PFSK-1 (cell line): Measurements from ENCODE around the gene KCNQ1.

Source experiments
- FOXP2 ChIP-seq: optimal IDR thresholded peaks from 2 replicates; pipeline ENCODE3; 2011; ENCODE audit warnings: borderline replicate concordance, control low read depth, inconsistent platforms; ENCODE audit not compliant: insufficient read depth; ENCODE audit errors: extremely low read length, extremely low read depth
- POLR2AphosphoS5 ChIP-seq: IDR thresholded peaks from 2 replicates; pipeline ENCODE4 v1.6.1; 2012; ENCODE audit warnings: low read depth, mild to moderate bottlenecking, control low read depth, low read length, moderate library complexity
- REST ChIP-seq, 2 experiments: IDR thresholded peaks; 2 replicates each; pipeline versions ENCODE4 v1.6.1 to v1.8.0; 2011 to 2012; ENCODE audit warnings: low read depth in 2 of 2, low read length in 2 of 2, control low read depth in 1 of 2, inconsistent platforms in 1 of 2, mild to moderate bottlenecking in 1 of 2, moderate library complexity in 1 of 2; ENCODE audit not compliant: insufficient read depth in 1 of 2
- SIN3A ChIP-seq: IDR thresholded peaks from 2 replicates; pipeline ENCODE4 v1.6.1; 2012; ENCODE audit warnings: mild to moderate bottlenecking, low read length, moderate library complexity, borderline replicate concordance; ENCODE audit not compliant: insufficient read depth
- TAF1 ChIP-seq: IDR thresholded peaks from 2 replicates; pipeline ENCODE4 v1.6.1; 2012; ENCODE audit warnings: low read length, control low read depth, borderline replicate concordance; ENCODE audit not compliant: insufficient read depth

KCNQ1 gene

GRCh38 chr11:2527621-2528291 is 82.9 kb downstream of the KCNQ1 start:
- no peak for TF ChIP-seq SIN3A
- no peak for TF ChIP-seq REST (IDR thresholded peaks at IDR 0.05; ENCODE audit: insufficient read depth in 1 of 2, low read depth in 2 of 2, low read length in 2 of 2)
- TF ChIP-seq POLR2AphosphoS5: no peak
- TF ChIP-seq TAF1: no peak
- TF ChIP-seq FOXP2: no peak

DNA sequence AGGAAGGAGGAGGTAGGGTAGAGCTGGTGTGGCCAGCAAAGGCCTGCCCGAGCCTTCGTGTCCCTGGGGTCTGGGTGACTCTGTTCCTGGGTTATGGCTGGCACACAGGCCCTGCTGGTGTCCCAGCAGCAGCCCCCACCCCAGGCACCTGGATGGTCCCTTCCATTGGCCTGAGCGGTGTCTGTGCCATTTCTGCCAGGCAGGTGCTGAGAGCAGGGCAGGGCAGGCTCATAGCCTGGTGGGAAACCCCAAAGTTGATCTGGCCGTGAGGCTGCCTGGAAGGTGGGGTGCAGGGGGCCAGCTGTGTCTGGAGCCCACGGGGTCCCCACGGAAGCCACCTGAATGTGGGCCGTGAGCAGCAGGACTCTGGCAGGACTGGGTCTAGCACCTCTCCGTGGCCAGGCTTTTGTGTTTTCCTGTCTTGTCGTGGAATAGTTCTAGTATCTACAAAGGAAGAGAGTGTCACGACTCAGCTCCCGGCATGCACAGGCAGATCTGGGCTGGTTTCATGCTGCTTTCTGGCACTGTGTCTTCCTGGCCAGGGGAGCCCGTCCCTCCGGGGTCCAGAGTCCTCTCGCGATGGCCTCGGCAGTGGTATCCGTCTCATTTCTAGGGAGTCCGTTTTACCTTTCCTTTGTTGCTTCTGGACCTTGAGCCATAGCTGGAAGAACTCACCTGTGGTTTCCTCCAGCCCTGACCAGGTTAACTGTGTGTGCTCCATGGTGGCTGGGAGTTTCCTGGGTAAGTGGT is 83.7 kb downstream of the KCNQ1 start:
- TF ChIP-seq FOXP2 (no peak), POLR2AphosphoS5 (no peak)

- no peak for TF ChIP-seq TAF1
These were observed 84.4 kb downstream of the KCNQ1 start for GRCh38 chr11:2529173-2529572.

DNA sequence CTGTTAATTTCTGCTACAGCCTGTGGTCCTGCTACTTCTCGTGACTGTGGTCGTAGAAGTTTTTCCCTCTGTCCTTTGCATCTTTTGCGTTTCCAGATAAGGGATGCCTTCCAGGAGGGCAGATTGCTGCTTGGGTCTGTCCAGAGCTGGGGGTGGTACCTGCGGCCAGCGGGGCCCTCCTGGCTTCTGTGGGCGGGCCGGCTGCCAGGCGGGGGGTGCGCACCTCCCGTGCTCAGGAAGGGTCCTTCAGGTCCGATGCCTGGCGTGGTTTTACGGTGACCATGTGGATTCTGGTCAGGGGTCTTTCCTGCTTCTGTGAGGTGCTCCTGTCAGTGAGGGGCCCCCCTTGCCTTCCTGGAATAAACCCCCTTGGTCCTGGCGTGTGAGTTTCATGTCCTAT is 84.8 kb downstream of the KCNQ1 start:
- TF ChIP-seq SIN3A: no peak

DNA sequence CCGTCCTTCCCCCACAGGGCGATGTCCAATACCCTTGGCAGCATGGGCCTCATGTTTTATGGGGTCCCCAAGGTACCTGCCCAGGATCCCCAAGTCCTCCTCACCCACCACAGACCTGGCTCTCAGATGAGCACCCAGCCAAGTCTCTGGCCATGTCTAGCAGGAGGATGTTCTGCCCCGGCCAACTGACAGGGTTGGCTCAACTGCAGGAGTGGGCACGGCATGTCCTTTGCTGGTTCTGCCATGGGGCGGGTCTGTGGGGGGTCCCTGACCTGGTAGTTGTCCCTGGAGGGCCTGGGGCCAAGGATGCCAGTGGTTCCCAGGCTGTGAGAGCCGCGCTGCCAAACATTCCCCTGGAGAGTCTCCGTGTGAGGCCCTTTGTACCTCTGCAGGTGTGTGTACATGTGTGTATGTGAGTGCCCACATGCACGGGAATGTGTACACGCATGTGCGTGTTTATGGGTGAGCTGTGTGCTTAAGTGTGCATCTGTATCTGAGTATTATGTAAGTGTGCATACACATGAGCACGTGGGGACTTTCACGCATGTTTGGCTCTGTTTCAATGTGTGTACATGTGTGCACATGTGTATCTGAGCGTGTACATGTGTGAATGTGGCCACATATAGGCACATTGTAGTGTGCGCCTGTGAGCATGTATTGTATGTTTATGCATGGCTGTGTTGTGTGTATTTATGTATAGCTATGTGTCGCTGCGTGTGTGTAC is 85.5 kb downstream of the KCNQ1 start:
- TF ChIP-seq TAF1 (no peak), SIN3A (no peak)

- TF ChIP-seq REST (IDR thresholded peaks at IDR 0.05; ENCODE audit: insufficient read depth in 1 of 2, low read depth in 2 of 2, low read length in 2 of 2) (no peak), POLR2AphosphoS5 (no peak), TAF1 (no peak), FOXP2 (no peak), SIN3A (no peak)
These were observed 86.0 kb downstream of the KCNQ1 start for GRCh38 chr11:2530855-2531200.

DNA sequence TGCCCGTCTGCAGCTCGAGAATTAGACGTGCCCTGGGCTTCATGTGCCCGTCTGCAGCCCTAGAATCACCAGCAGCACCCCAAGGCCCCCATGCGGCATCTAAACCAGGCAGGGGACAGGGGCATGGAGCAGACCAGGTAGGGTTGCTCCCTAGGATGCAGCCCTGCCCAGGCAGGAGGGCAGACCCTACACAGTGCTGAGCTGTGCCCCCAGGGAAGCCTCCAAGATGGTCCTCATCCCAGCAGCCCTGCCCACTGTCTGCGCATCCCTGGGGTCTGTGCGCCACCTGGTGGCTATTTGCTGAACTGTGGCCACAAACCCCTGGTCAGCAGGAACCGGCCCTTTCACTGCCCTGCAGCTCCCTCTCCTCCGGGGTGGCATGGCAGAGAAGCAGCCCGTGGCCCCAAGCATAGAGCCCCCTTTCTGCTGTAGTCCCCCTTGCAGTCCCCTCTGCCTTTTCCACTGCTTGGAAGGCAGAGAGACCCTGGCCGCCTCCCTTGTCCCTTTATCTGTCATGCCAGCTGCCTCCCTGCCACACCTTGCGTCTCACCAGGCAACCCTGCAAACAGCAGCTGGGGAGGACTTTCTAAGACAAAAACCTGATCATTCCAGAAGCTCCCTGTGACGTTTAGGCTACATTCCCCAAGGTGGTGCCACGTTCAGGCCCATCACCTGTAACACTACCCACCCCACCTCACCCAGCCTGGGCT is 86.6 kb downstream of the KCNQ1 start:
- TF ChIP-seq FOXP2 (no peak), TAF1 (no peak), POLR2AphosphoS5 (no peak), SIN3A (no peak), REST (IDR thresholded peaks at IDR 0.05; ENCODE audit: insufficient read depth in 1 of 2, low read depth in 2 of 2, low read length in 2 of 2) (no peak)
